Thyroid gland (tissue), 4 donors: ENCODE data around the gene MAP3K1.

Experiments used
- CTCF ChIP-seq, 6 experiments: fragments of 200-600 bp in 3 of 6; fragments of 450-650 bp in 3 of 6; sonication (generic) in 3 of 6; IDR thresholded peaks; one replicate each; pipeline ENCODE4 v1.5.1; 2016 to 2019; ENCODE audit warnings: antibody characterized with exemption in 6 of 6, mild to moderate bottlenecking in 2 of 6, inconsistent platforms in 1 of 6, moderate library complexity in 1 of 6
- POLR2A ChIP-seq, 2 donors: fragments of 450-650 bp; IDR thresholded peaks; one replicate each; pipeline ENCODE4 v1.6.1; 2017; ENCODE audit warnings: antibody characterized with exemption in 2 of 2, mild to moderate bottlenecking in 2 of 2, moderate library complexity in 1 of 2

- no peak for TF ChIP-seq CTCF (IDR thresholded peaks at IDR 0.05)
- no peak for TF ChIP-seq POLR2A (IDR thresholded peaks at IDR 0.05)
Observed at GRCh38 chr5:56831773-56832172, 16.4 kb downstream of the MAP3K1 start.
